ENCODE results near the gene EML4.

Gene EML4

DNA sequence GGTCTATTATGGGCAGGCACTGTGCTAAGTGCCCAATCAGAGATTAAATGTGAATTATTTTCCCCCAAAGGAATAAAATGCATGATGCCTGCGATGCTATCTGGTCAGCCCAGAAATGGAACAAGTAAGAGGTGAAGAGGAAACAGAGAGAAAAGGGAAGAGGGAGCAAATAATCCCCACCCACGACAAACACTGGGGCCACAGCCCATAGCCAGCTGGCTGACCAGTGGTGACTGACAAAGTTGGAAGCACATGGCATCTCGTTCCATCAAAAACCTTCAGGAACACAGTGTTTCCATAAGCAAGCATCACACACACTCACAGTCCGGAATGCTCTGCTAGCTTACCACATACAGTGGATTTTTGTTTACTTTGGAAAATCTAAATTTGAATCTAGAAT, 213.0 kb downstream of the EML4 start:
- Mint-ChIP-seq H3K36me3 (ENCODE audit: low read depth) (no peaks in the 10 kb centered on the region), H3K9me3 (no peaks in the 10 kb centered on the region), H3K4me3 (no peak overlapping the region), H3K27ac (no peak overlapping the region), H3K4me1 (ENCODE audit: low read depth) (no peaks in the 10 kb centered on the region), H3K27me3 (ENCODE audit: low read depth) (peaks cover 4% of the 10 kb centered on the region)
